Osteocyte (in vitro differentiated cells): ENCODE data around the gene ZNF483. TPM values are rescaled to one million over a fixed set of nuclear protein-coding genes. Genes with fewer than 3 reads are reported as not detected.

ENCODE experiments used
- DNase-seq: peaks from one replicate; pipeline ENCODE4 v3.0.0; 2021; ENCODE audit warnings: mixed read lengths; ENCODE audit not compliant: unreplicated experiment; ENCODE audit errors: extremely low spot score
- H3K27ac Mint-ChIP-seq: one replicate; pipeline ENCODE4 v1.8.0; 2021; ENCODE audit warnings: mild to moderate bottlenecking, mixed read lengths; ENCODE audit not compliant: unreplicated experiment
- H3K27me3 Mint-ChIP-seq: one replicate; pipeline ENCODE4 v1.8.0; 2021; ENCODE audit warnings: mixed read lengths; ENCODE audit not compliant: unreplicated experiment
- H3K36me3 Mint-ChIP-seq: one replicate; pipeline ENCODE4 v1.8.0; 2021; ENCODE audit warnings: mixed read lengths; ENCODE audit not compliant: unreplicated experiment
- H3K4me1 Mint-ChIP-seq: one replicate; pipeline ENCODE4 v1.8.0; 2021; ENCODE audit warnings: mixed read lengths; ENCODE audit not compliant: unreplicated experiment
- H3K4me3 Mint-ChIP-seq: one replicate; pipeline ENCODE4 v1.8.0; 2021; ENCODE audit warnings: mild to moderate bottlenecking, moderate library complexity, mixed read lengths; ENCODE audit not compliant: unreplicated experiment
- H3K9me3 Mint-ChIP-seq: one replicate; pipeline ENCODE4 v1.8.0; 2021; ENCODE audit warnings: mixed read lengths; ENCODE audit not compliant: unreplicated experiment
- CTCF ChIP-seq: fragments of 200-600 bp; sonication (generic); IDR thresholded peaks from 2 replicates; pipeline ENCODE4 v1.5.0; 2021; ENCODE audit warnings: antibody characterized with exemption, mild to moderate bottlenecking, moderate library complexity
- total RNA-seq: library from RNA; stranded (reverse); gene quantifications from 2 replicates; pipeline ENCODE4 v1.2.1, GENCODE V29; 2021

ZNF483 gene
- total RNA-seq, 1 donor from 2014 or later: 5.2 TPM

GRCh38 chr9:111597852-111598732 lies 73.1 kb downstream of the ZNF483 start:
- Mint-ChIP-seq H3K4me3 (peak overlapping the region; percentile 92), H3K9me3 (peaks cover 6% of the 10 kb centered on the region), H3K27ac (peak overlapping the region; percentile 57), H3K27me3 (no peaks in the 10 kb centered on the region), H3K36me3 (peaks cover 13% of the 10 kb centered on the region), H3K4me1 (peaks cover 19% of the 10 kb centered on the region)
- DNase-seq: no peak
- TF ChIP-seq CTCF: peak; percentile 66

GRCh38 chr9:111598733-111599091 lies 73.7 kb downstream of the ZNF483 start:
- DNase-seq: no peak

GRCh38 chr9:111599092-111599954 lies 74.3 kb downstream of the ZNF483 start, which contains the start of gene PTGR1:
Gene PTGR1, minus strand, starts transcription at chr9:111599647. Its CDS starts 2,225 bp downstream, at chr9:111597422.
- Mint-ChIP-seq H3K27ac (peak within 1 kb of the TSS; percentile 85), H3K27me3 (no peaks in the 10 kb centered on the region), H3K9me3 (peaks cover 6% of the 10 kb centered on the region), H3K4me1 (peaks cover 19% of the 10 kb centered on the region), H3K4me3 (peak within 1 kb of the TSS; percentile 92), H3K36me3 (peaks cover 4% of the 10 kb centered on the region)
- no peak for TF ChIP-seq CTCF
- DNase-seq: peak; percentile 86

More at GRCh38 chr9:111598733-111599091, 73.7 kb downstream of the ZNF483 start:
- peaks cover 19% of the 10 kb centered on the region for H3K4me1 Mint-ChIP-seq
- TF ChIP-seq CTCF: no peak
- peak overlapping the region; percentile 57 for H3K27ac Mint-ChIP-seq
- peaks cover 6% of the 10 kb centered on the region for H3K9me3 Mint-ChIP-seq
- peaks cover 7% of the 10 kb centered on the region for H3K36me3 Mint-ChIP-seq
- peak overlapping the region; percentile 92 for H3K4me3 Mint-ChIP-seq
- H3K27me3 Mint-ChIP-seq: no peaks in the 10 kb centered on the region

- peaks cover 4% of the 10 kb centered on the region for H3K36me3 Mint-ChIP-seq
- no peak for DNase-seq
- peaks cover 6% of the 10 kb centered on the region for H3K9me3 Mint-ChIP-seq
- peak overlapping the region; percentile 85 for H3K27ac Mint-ChIP-seq
- no peak for TF ChIP-seq CTCF
- peak overlapping the region; percentile 92 for H3K4me3 Mint-ChIP-seq
- H3K4me1 Mint-ChIP-seq: peaks cover 19% of the 10 kb centered on the region
- H3K27me3 Mint-ChIP-seq: no peaks in the 10 kb centered on the region
Measured at GRCh38 chr9:111599955-111600343, 75.0 kb downstream of the ZNF483 start.
